GM12878 (cell line): ENCODE results near the gene BCKDK. TPM values are rescaled to one million over a fixed set of nuclear protein-coding genes. Genes with fewer than 3 reads are reported as not detected.

Experiments
- BACH1 ChIP-seq: fragments of 450-650 bp; IDR thresholded peaks from 2 replicates; pipeline ENCODE4 v1.6.1; 2017; ENCODE audit warnings: mild to moderate bottlenecking, borderline replicate concordance
- DPF2 ChIP-seq: fragments of 450-650 bp; IDR thresholded peaks from 2 replicates; pipeline ENCODE4 v1.6.1; 2017; ENCODE audit warnings: mild to moderate bottlenecking
- EED ChIP-seq: sonication (generic); IDR thresholded peaks from 2 replicates; pipeline ENCODE4 v1.6.1; 2016; ENCODE audit warnings: antibody characterized with exemption, low read depth
- ESRRA ChIP-seq: IDR thresholded peaks from 2 replicates; pipeline ENCODE4 v1.6.1; 2012; ENCODE audit warnings: mild to moderate bottlenecking, low read length, improper control_type of control experiment
- EZH2 ChIP-seq: IDR thresholded peaks from 2 replicates; pipeline ENCODE4 v1.6.1; 2012; ENCODE audit warnings: low read depth, mild to moderate bottlenecking, control low read depth, inconsistent platforms, low read length, borderline replicate concordance; ENCODE audit not compliant: control insufficient read depth
- GATAD2B ChIP-seq: fragments of 450-650 bp; conservative IDR thresholded peaks from 2 replicates; pipeline ENCODE4 v1.6.1; 2017; ENCODE audit warnings: low read depth, mild to moderate bottlenecking, moderate library complexity
- HCFC1 ChIP-seq: fragments of 150-350 bp; IDR thresholded peaks from 2 replicates; pipeline ENCODE4 v1.6.1; 2014; ENCODE audit warnings: low read length
- IKZF2 ChIP-seq, 2 experiments: fragments of 450-650 bp; IDR thresholded peaks; 2 replicates each; pipeline ENCODE4 v1.6.1; 2017; ENCODE audit warnings: mild to moderate bottlenecking in 2 of 2, moderate library complexity in 2 of 2
- KLF5 ChIP-seq: fragments of 450-650 bp; IDR thresholded peaks from 2 replicates; pipeline ENCODE4 v1.6.1; 2014; ENCODE audit warnings: mild to moderate bottlenecking; ENCODE audit not compliant: partially characterized antibody
- NFYA ChIP-seq: IDR thresholded peaks from 2 replicates; pipeline ENCODE4 v1.6.1; 2011; ENCODE audit warnings: low read depth, mild to moderate bottlenecking, low read length, improper control_type of control experiment, borderline replicate concordance
- NR2C1 ChIP-seq: fragments of 450-650 bp; IDR thresholded peaks from 2 replicates; pipeline ENCODE4 v1.6.1; 2017; ENCODE audit warnings: antibody characterized with exemption, mild to moderate bottlenecking, moderate library complexity
- POLR2AphosphoS2 ChIP-seq: IDR thresholded peaks from 2 replicates; pipeline ENCODE4 v1.6.1; 2011; ENCODE audit warnings: low read depth, mild to moderate bottlenecking, low read length, improper control_type of control experiment, moderate library complexity
- RCOR1 ChIP-seq: conservative IDR thresholded peaks from 2 replicates; pipeline ENCODE4 v1.6.1; 2012; ENCODE audit warnings: low read depth, low read length, improper control_type of control experiment
- RELA ChIP-seq: fragments of 450-650 bp; IDR thresholded peaks from 2 replicates; pipeline ENCODE4 v1.8.0; 2014; ENCODE audit warnings: borderline replicate concordance; ENCODE audit not compliant: partially characterized antibody
- SMAD5 ChIP-seq: IDR thresholded peaks from 2 replicates; pipeline ENCODE4 v1.6.1; 2016; ENCODE audit warnings: antibody characterized with exemption, low read depth
- SMC3 ChIP-seq: IDR thresholded peaks from 2 replicates; pipeline ENCODE4 v1.6.1; 2011; ENCODE audit warnings: low read length, improper control_type of control experiment, borderline replicate concordance
- STAT1 ChIP-seq: fragments of 450-650 bp; conservative IDR thresholded peaks from 2 replicates; pipeline ENCODE4 v1.6.1; 2014; ENCODE audit warnings: antibody characterized with exemption, mild to moderate bottlenecking
- WRNIP1 ChIP-seq: IDR thresholded peaks from 2 replicates; pipeline ENCODE4 v1.6.1; 2011; ENCODE audit warnings: low read depth, low read length, improper control_type of control experiment, borderline replicate concordance
- ZNF207 ChIP-seq: fragments of 450-650 bp; IDR thresholded peaks from 2 replicates; pipeline ENCODE4 v1.6.1; 2014; ENCODE audit warnings: antibody characterized with exemption, mild to moderate bottlenecking, borderline replicate concordance
- ZNF24 ChIP-seq: fragments of 450-650 bp; IDR thresholded peaks from 2 replicates; pipeline ENCODE4 v1.6.1; 2017; ENCODE audit warnings: antibody characterized with exemption, mild to moderate bottlenecking
- polyA plus RNA-seq, 11 experiments: library from polyadenylated mRNA; depleted of rRNA in 4 of 11; unstranded in 6 of 11; stranded (reverse) in 5 of 11; fragments of >200 nt; fragmentation: Nextera tagmentation in 4 of 11; fragmentation: Illumina TruSeq in 1 of 11; extraction: Ambion mirVana in 4 of 11; extraction: Trizol in 1 of 11; gene quantifications; 1 replicate in 1 of 11; 2 replicates in 10 of 11; pipeline versions ENCODE4 v1.2.1 to v1.2.3, GENCODE V29; 2011 to 2016; ENCODE audit warnings: inconsistent platforms in 2 of 11, missing spikeins in 2 of 11, low read depth in 1 of 11
- total RNA-seq, 4 experiments: library from RNA; depleted of rRNA in 3 of 4; stranded (reverse); fragments of >200 nt in 3 of 4; fragmentation: Illumina TruSeq in 1 of 4; extraction: Trizol in 1 of 4; gene quantifications; 2 replicates each; pipeline versions ENCODE4 v1.2.1 to v1.2.3, GENCODE V29; 2013 to 2021
- TF ChIP-seq, protein P1 (sequence below): fragments of 450-650 bp; IDR thresholded peaks from 2 replicates; pipeline ENCODE4 v1.6.1; 2017; ENCODE audit warnings: antibody characterized with exemption, mild to moderate bottlenecking, moderate library complexity
- TF ChIP-seq, protein P2 (sequence below): IDR thresholded peaks from 2 replicates; pipeline ENCODE4 v1.6.1; 2012; ENCODE audit warnings: low read depth, low read length, improper control_type of control experiment
- TF ChIP-seq, protein P3 (sequence below): IDR thresholded peaks from 2 replicates; pipeline ENCODE4 v1.6.1; 2012; ENCODE audit warnings: mild to moderate bottlenecking, low read depth, low read length

The BCKDK gene
- total and polyA plus RNA-seq, 10 of the 15 experiments (the other 5 are each of a cell fraction or from before 2014, with no cell fraction given): 0.68 to 56.6 (median 32.8) TPM

DNA sequence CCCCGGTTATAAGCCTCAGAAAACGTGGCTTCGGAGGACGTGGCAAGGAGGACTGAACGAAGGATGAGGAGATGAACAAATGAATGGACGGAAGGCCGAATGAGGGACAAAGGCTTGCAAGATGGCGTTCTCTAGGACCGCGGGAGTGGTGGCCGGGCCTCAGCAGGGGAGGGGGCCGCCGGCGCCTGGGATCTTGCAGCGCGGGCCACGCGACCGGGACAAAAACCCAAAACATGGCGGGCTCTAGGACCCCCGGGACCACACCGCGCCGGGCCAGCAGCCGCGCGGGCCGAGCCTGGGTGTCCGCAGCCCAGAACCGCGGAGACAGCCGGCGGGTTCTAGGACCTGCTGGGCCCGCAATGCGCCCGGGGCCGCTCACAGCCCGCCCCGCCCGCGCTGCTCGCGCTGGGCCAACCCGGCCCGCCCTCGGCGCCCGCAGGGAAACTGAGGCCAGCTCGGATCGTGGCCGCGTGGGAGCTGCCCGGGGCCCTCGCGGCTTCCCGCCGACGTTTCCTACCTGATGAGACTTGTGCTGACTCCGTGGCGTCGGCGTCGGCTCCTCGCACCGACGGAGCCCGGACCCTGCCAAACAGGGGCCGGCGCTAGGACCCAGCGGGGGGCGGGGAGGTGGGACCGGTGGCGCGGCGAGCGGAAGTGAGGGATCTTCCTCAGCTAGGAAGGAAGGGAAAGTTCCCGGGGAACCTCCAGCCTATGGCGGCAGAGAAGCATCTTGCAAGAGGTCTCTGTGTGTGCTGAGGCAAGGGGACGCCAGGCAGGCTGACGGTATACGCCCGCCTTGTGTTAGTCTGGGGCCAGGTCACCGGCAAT lies 34.8 kb upstream of the BCKDK start (continued):
- TF ChIP-seq, protein P1, sequence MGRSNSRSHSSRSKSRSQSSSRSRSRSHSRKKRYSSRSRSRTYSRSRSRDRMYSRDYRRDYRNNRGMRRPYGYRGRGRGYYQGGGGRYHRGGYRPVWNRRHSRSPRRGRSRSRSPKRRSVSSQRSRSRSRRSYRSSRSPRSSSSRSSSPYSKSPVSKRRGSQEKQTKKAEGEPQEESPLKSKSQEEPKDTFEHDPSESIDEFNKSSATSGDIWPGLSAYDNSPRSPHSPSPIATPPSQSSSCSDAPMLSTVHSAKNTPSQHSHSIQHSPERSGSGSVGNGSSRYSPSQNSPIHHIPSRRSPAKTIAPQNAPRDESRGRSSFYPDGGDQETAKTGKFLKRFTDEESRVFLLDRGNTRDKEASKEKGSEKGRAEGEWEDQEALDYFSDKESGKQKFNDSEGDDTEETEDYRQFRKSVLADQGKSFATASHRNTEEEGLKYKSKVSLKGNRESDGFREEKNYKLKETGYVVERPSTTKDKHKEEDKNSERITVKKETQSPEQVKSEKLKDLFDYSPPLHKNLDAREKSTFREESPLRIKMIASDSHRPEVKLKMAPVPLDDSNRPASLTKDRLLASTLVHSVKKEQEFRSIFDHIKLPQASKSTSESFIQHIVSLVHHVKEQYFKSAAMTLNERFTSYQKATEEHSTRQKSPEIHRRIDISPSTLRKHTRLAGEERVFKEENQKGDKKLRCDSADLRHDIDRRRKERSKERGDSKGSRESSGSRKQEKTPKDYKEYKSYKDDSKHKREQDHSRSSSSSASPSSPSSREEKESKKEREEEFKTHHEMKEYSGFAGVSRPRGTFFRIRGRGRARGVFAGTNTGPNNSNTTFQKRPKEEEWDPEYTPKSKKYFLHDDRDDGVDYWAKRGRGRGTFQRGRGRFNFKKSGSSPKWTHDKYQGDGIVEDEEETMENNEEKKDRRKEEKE: peak; percentile 55; the same call in 1 of the 2 replicates
- TF ChIP-seq ESRRA (0 out of 2 replicates have a peak, but pooled peaks have one; percentile 21), NR2C1 (peak; percentile 54), DPF2 (peak; percentile 86), WRNIP1 (no peak), POLR2AphosphoS2 (no peak), RCOR1 (0 out of 2 replicates have a peak, but pooled peaks have one; percentile 14), BACH1 (peak; percentile 81; the same call in 1 of the 2 replicates), STAT1 (0 out of 2 replicates have a peak, but pooled peaks have one; percentile 13), EED (peak; percentile 75), EZH2 (no peak), NFYA (no peak), KLF5 (peak; percentile 42), ZNF207 (peak; percentile 93), IKZF2 (IDR thresholded peaks at IDR 0.05) (peak in 1 of 2 experiments; percentile 10; a peak in 1 of 4 replicates), ZNF24 (peak; percentile 98), SMC3 (no peak), GATAD2B (peak; percentile 96), RELA (no peak), SMAD5 (peak; percentile 72), HCFC1 (peak; percentile 51)
- TF ChIP-seq, protein P2, sequence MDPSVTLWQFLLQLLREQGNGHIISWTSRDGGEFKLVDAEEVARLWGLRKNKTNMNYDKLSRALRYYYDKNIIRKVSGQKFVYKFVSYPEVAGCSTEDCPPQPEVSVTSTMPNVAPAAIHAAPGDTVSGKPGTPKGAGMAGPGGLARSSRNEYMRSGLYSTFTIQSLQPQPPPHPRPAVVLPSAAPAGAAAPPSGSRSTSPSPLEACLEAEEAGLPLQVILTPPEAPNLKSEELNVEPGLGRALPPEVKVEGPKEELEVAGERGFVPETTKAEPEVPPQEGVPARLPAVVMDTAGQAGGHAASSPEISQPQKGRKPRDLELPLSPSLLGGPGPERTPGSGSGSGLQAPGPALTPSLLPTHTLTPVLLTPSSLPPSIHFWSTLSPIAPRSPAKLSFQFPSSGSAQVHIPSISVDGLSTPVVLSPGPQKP: 0 out of 2 replicates have a peak, but pooled peaks have one; percentile 9
- TF ChIP-seq, protein P3, sequence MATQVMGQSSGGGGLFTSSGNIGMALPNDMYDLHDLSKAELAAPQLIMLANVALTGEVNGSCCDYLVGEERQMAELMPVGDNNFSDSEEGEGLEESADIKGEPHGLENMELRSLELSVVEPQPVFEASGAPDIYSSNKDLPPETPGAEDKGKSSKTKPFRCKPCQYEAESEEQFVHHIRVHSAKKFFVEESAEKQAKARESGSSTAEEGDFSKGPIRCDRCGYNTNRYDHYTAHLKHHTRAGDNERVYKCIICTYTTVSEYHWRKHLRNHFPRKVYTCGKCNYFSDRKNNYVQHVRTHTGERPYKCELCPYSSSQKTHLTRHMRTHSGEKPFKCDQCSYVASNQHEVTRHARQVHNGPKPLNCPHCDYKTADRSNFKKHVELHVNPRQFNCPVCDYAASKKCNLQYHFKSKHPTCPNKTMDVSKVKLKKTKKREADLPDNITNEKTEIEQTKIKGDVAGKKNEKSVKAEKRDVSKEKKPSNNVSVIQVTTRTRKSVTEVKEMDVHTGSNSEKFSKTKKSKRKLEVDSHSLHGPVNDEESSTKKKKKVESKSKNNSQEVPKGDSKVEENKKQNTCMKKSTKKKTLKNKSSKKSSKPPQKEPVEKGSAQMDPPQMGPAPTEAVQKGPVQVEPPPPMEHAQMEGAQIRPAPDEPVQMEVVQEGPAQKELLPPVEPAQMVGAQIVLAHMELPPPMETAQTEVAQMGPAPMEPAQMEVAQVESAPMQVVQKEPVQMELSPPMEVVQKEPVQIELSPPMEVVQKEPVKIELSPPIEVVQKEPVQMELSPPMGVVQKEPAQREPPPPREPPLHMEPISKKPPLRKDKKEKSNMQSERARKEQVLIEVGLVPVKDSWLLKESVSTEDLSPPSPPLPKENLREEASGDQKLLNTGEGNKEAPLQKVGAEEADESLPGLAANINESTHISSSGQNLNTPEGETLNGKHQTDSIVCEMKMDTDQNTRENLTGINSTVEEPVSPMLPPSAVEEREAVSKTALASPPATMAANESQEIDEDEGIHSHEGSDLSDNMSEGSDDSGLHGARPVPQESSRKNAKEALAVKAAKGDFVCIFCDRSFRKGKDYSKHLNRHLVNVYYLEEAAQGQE: no peak
